K562 (cell line): Measurements from ENCODE around the gene PPP1R14C. TPM values are rescaled to one million over a fixed set of nuclear protein-coding genes. Genes with fewer than 3 reads are reported as not detected.

ENCODE experiments used
- EP400 ChIP-seq: fragments of 450-650 bp; IDR thresholded peaks from 2 replicates; pipeline ENCODE4 v1.6.1; 2017; ENCODE audit warnings: antibody characterized with exemption, mild to moderate bottlenecking, moderate library complexity
- GATAD2B ChIP-seq: fragments of 450-650 bp; IDR thresholded peaks from 2 replicates; pipeline ENCODE4 v1.6.1; 2017; ENCODE audit warnings: mild to moderate bottlenecking, borderline replicate concordance
- MAFF ChIP-seq: IDR thresholded peaks from 2 replicates; pipeline ENCODE4 v1.6.1; 2012; ENCODE audit warnings: low read length, improper control_type of control experiment
- MAZ ChIP-seq, 2 experiments: fragments of 450-650 bp in 1 of 2; sonication (generic) in 1 of 2; formaldehyde crosslinking; IDR thresholded peaks in 1 of 2; conservative IDR thresholded peaks in 1 of 2; 2 replicates each; pipeline versions ENCODE4 v1.4.0 to v1.5.0; 2020; ENCODE audit warnings: mild to moderate bottlenecking in 1 of 2, missing genetic modification reagents in 1 of 2
- MYC ChIP-seq, 2 experiments: fragments of 250-450 bp in 1 of 2; sonication (Bioruptor Pico) in 1 of 2; IDR thresholded peaks; 2 replicates each; pipeline versions ENCODE4 v1.5.1 to v1.6.1; 2012 to 2021; ENCODE audit warnings: low read depth in 2 of 2, borderline replicate concordance in 1 of 2, improper control_type of control experiment in 1 of 2, low read length in 1 of 2, mild to moderate bottlenecking in 1 of 2, moderate library complexity in 1 of 2
- NR2C2 ChIP-seq, 2 experiments: fragments of 200-800 bp in 1 of 2; sonication (Bioruptor generic) in 1 of 2; sonication (generic) in 1 of 2; formaldehyde crosslinking in 1 of 2; IDR thresholded peaks; 2 replicates each; pipeline versions ENCODE4 v1.6.1 to v1.8.0; 2016 to 2022; ENCODE audit warnings: mild to moderate bottlenecking in 1 of 2, missing compliant biosample characterization in 1 of 2, missing genetic modification characterization in 1 of 2, missing genetic modification reagents in 1 of 2
- NR3C1 ChIP-seq: sonication (generic); formaldehyde crosslinking; IDR thresholded peaks from 2 replicates; pipeline ENCODE4 v1.8.1; 2022; ENCODE audit warnings: missing genetic modification reagents
- SPI1 ChIP-seq: IDR thresholded peaks from 2 replicates; pipeline ENCODE4 v1.6.1; 2011; ENCODE audit warnings: low read depth, low read length, control low read depth, borderline replicate concordance
- ZC3H8 ChIP-seq: fragments of 450-650 bp; IDR thresholded peaks from 2 replicates; pipeline ENCODE4 v1.6.1; 2017
- ZNF668 ChIP-seq: fragments of 250-450 bp; sonication (Bioruptor Pico); IDR thresholded peaks from 2 replicates; pipeline ENCODE4 v1.8.0; 2022; ENCODE audit warnings: mild to moderate bottlenecking, inconsistent platforms
- polyA plus RNA-seq, 8 experiments: library from polyadenylated mRNA; depleted of rRNA in 4 of 8; stranded (reverse) in 5 of 8; unstranded in 3 of 8; fragments of >200 nt; fragmentation: Nextera tagmentation in 2 of 8; fragmentation: Illumina TruSeq in 1 of 8; extraction: Ambion mirVana in 2 of 8; extraction: Trizol in 1 of 8; gene quantifications; 2 replicates each; pipeline versions ENCODE4 v1.2.1 to v1.2.3, GENCODE V29; 2011 to 2014; ENCODE audit warnings: inconsistent platforms in 1 of 8, missing spikeins in 1 of 8
- total RNA-seq, 7 experiments: library from RNA; depleted of rRNA in 6 of 7; stranded (reverse); fragments of >200 nt in 6 of 7; fragmentation: Illumina TruSeq in 2 of 7; extraction: Trizol in 2 of 7; gene quantifications; 2 replicates each; pipeline versions ENCODE4 v1.2.1 to v1.2.3, GENCODE V29; 2011 to 2021; ENCODE audit warnings: low replicate concordance in 1 of 7
- TF ChIP-seq, protein P1 (sequence below): sonication (generic); formaldehyde crosslinking; IDR thresholded peaks from 2 replicates; pipeline ENCODE4 v1.4.0; 2020; ENCODE audit warnings: mild to moderate bottlenecking, missing genetic modification reagents
- TF ChIP-seq, protein P2 (sequence below): sonication (generic); formaldehyde crosslinking; IDR thresholded peaks from 2 replicates; pipeline ENCODE4 v1.8.1; 2023; ENCODE audit warnings: mild to moderate bottlenecking, missing genetic modification reagents, moderate library complexity

Gene PPP1R14C
- total and polyA plus RNA-seq, 9 of the 15 experiments (the other 6 are each of a cell fraction or from before 2014, with no cell fraction given), result 4.5 to 16.6 (median 11.9) TPM

DNA sequence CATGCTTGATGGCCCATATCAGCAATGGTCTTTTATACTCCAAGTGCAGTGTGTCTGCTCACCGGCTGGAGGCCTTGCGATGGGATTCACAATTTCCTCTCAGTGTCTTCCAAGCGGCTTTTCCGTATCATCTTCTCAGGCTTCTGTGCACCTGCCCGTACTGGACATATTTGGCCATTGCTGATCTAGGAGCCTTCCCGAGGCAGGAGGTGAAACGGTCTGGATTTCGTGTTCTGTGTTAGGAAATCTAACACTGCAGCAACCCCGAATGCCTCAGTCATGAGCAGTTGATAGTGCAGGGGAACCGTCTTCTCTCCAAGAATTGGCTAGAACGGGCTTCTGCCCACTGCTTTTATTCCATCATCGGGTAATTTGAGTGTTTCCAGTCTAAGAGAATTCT is 60.5 kb downstream of the PPP1R14C start (continued):
- TF ChIP-seq, protein P1, sequence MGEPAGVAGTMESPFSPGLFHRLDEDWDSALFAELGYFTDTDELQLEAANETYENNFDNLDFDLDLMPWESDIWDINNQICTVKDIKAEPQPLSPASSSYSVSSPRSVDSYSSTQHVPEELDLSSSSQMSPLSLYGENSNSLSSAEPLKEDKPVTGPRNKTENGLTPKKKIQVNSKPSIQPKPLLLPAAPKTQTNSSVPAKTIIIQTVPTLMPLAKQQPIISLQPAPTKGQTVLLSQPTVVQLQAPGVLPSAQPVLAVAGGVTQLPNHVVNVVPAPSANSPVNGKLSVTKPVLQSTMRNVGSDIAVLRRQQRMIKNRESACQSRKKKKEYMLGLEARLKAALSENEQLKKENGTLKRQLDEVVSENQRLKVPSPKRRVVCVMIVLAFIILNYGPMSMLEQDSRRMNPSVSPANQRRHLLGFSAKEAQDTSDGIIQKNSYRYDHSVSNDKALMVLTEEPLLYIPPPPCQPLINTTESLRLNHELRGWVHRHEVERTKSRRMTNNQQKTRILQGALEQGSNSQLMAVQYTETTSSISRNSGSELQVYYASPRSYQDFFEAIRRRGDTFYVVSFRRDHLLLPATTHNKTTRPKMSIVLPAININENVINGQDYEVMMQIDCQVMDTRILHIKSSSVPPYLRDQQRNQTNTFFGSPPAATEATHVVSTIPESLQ, result no peak
- no peak for TF ChIP-seq NR2C2 (CRISPR knock-in tag; IDR thresholded peaks at IDR 0.05)
- no peak for TF ChIP-seq NR2C2 (tag; IDR thresholded peaks at IDR 0.05)
- no peak for TF ChIP-seq GATAD2B
- TF ChIP-seq ZNF668 (CRISPR knock-in tag), result no peak
- no peak for TF ChIP-seq MYC (IDR thresholded peaks at IDR 0.05; ENCODE audit: low read depth, low read length)
- no peak for TF ChIP-seq MYC (CRISPR knock-in tag; IDR thresholded peaks at IDR 0.05; ENCODE audit: borderline replicate concordance, low read depth)
- TF ChIP-seq EP400, result no peak
- TF ChIP-seq, protein P2, sequence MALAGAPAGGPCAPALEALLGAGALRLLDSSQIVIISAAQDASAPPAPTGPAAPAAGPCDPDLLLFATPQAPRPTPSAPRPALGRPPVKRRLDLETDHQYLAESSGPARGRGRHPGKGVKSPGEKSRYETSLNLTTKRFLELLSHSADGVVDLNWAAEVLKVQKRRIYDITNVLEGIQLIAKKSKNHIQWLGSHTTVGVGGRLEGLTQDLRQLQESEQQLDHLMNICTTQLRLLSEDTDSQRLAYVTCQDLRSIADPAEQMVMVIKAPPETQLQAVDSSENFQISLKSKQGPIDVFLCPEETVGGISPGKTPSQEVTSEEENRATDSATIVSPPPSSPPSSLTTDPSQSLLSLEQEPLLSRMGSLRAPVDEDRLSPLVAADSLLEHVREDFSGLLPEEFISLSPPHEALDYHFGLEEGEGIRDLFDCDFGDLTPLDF (CRISPR knock-in tag), result no peak
- TF ChIP-seq MAFF, result no peak
- TF ChIP-seq MAZ (CRISPR knock-in tag; conservative IDR thresholded peaks at IDR 0.05 in 1 of 2, IDR thresholded peaks at IDR 0.05 in 1 of 2), result no peak
- no peak for TF ChIP-seq NR3C1 (CRISPR knock-in tag)
- no peak for TF ChIP-seq ZC3H8
- TF ChIP-seq SPI1, result no peak
